BLaER1 (cell line): ENCODE measurements around the gene GBE1.
A peak's percentile ranks its signal among the peaks of the same experiment; 100 is the strongest.

Experiments used
- H3K27ac ChIP-seq: shearing (Covaris generic); formaldehyde crosslinking; 2 replicates; pipeline ENCODE4 v1.8.1; 2022
- H3K27me3 ChIP-seq: shearing (Covaris generic); formaldehyde crosslinking; 2 replicates; pipeline ENCODE4 v1.8.1; 2022
- H3K36me3 ChIP-seq: shearing (Covaris generic); formaldehyde crosslinking; 2 replicates; pipeline ENCODE4 v1.8.1; 2022
- H3K4me1 ChIP-seq: shearing (Covaris generic); formaldehyde crosslinking; 2 replicates; pipeline ENCODE4 v1.8.1; 2022
- H3K4me2 ChIP-seq: shearing (Covaris generic); formaldehyde crosslinking; 2 replicates; pipeline ENCODE4 v1.8.1; 2022
- H3K4me3 ChIP-seq: shearing (Covaris generic); formaldehyde crosslinking; 2 replicates; pipeline ENCODE4 v1.8.1; 2022
- H3K9ac ChIP-seq: shearing (Covaris generic); formaldehyde crosslinking; 2 replicates; pipeline ENCODE4 v1.8.1; 2022
- H3K9me3 ChIP-seq: shearing (Covaris generic); formaldehyde crosslinking; 2 replicates; pipeline ENCODE4 v1.8.1; 2022
- H4K20me1 ChIP-seq: shearing (Covaris generic); formaldehyde crosslinking; 2 replicates; pipeline ENCODE4 v1.8.1; 2022
- Cebpa-rat ChIP-seq: shearing (Covaris generic); IDR thresholded peaks from 2 replicates; pipeline ENCODE4 v1.8.1; 2022

Gene GBE1

DNA sequence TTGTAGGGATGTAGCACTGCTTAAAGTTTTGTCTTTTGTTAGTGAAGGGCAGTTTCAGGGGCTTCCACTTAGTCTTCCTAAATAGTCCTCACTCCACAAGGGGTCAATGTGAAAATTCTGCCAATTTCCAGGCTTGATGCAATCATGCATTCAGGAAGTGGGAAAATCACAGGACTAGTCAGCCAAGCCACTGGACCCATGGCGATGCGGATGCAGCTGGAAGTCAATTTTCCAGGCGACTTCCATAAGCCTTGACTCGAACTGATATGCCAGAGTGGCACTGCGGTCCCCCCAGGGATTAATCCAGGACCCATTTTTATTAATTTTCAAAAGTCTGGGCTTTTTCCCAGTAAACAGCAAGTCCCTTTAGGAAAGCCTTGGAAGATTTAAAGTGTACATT lies 26.1 kb downstream of the GBE1 start:
- Histone ChIP-seq H3K27ac (no peak overlapping the region), H4K20me1 (peaks cover 43% of the 10 kb centered on the region), H3K36me3 (peaks cover 36% of the 10 kb centered on the region), H3K9me3 (peaks cover 10% of the 10 kb centered on the region; the same call in 1 of the 2 replicates), H3K4me1 (no peaks in the 10 kb centered on the region), H3K4me2 (no peak overlapping the region), H3K4me3 (no peak overlapping the region), H3K27me3 (no peaks in the 10 kb centered on the region), H3K9ac (no peak overlapping the region)
- TF ChIP-seq Cebpa-rat, result no peak

DNA sequence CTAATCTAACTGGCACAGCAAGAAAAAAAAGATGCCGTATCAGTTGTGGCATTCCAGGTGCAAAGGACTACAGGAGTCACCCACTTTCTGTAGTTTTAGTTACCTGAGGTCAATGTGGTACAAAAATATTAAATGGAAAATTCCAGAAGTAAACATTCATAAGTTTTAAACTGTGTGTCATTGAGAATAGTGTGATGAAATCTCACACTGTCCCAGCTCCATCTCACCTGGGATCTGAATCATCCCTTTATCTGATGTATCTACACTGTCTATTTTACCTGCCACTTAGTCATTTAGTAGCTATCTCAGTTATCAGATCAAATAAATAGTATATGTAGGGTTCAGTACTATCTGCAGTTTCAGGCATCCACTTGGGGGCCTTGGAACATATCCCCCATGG lies 26.7 kb downstream of the GBE1 start:
- Histone ChIP-seq H3K9me3 (peaks cover 10% of the 10 kb centered on the region; the same call in 1 of the 2 replicates), H3K36me3 (peaks cover 39% of the 10 kb centered on the region), H4K20me1 (peaks cover 37% of the 10 kb centered on the region), H3K4me2 (no peak overlapping the region), H3K27ac (no peak overlapping the region), H3K4me3 (no peak overlapping the region), H3K27me3 (no peaks in the 10 kb centered on the region), H3K9ac (no peak overlapping the region), H3K4me1 (no peaks in the 10 kb centered on the region)
- TF ChIP-seq Cebpa-rat, result no peak

DNA sequence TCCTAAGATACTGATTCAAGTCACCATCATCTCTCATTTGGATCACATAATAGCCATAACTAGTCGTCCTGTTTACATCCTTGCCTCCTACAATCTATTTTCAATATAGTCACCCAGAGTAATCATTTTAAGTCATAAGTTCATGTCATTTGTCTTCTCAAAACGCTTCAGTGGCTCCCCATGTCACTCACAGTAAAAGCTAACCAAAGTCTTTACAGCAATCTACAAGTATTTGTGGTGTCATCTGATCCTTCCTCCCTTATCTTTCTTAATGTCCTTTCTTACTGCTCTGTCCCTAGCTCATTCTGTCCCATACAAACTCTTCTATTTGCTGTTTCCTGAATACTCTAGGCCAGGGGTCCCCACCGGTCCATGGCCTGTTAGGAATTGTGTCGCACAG lies 28.8 kb downstream of the GBE1 start:
- H3K36me3 ChIP-seq, result peaks cover 35% of the 10 kb centered on the region; the same call in 1 of the 2 replicates
- no peaks in the 10 kb centered on the region; the same call in 1 of the 2 replicates for H3K4me1 ChIP-seq
- peaks cover 35% of the 10 kb centered on the region for H4K20me1 ChIP-seq
- no peak overlapping the region for H3K4me3 ChIP-seq
- no peaks in the 10 kb centered on the region for H3K9me3 ChIP-seq
- H3K9ac ChIP-seq, result no peak overlapping the region
- H3K27ac ChIP-seq, result no peak overlapping the region
- no peak for TF ChIP-seq Cebpa-rat
- H3K4me2 ChIP-seq, result no peak overlapping the region
- H3K27me3 ChIP-seq, result no peaks in the 10 kb centered on the region

DNA sequence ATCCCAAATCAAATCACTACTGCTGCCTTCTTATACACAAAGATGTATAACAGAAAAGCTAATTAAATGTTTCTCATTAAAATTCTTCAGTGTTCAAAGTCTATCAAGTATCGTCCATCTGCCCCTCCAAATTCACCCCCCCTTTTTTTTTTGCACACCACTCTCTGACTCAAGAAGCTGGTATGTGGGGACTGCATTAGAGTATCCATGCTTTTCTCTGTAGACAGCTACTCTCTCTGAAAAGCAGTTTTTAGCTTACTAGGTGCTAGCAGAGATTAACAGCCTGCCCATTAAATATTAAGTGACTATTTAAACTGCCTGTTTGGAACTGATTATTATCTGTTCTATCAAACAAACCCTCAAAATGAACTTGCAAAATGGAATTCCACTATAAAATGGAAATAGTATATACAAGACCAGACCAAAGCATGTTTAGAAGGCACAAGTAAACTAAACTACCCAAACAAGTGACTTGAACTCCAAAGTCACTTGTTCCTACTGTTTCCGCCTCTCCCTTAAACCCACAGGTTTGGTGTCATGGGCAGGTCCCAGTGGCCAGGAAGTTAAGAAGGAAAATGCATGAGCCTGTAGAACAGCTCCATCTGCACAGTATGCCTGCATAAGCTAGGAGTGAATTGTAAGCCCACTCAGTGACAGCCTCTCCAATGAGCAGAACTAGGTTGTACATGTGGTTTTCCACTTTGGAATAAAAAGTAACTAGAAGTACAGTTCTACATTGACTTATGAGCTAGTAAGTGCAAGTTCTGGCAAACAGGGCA lies 32.5 kb downstream of the GBE1 start:
- Histone ChIP-seq H3K36me3 (peaks cover 22% of the 10 kb centered on the region; the same call in 1 of the 2 replicates), H3K4me3 (no peak overlapping the region), H3K27me3 (no peaks in the 10 kb centered on the region), H3K4me2 (no peak overlapping the region), H4K20me1 (peaks cover 16% of the 10 kb centered on the region), H3K27ac (no peak overlapping the region), H3K9me3 (no peaks in the 10 kb centered on the region), H3K9ac (no peak overlapping the region), H3K4me1 (peaks cover 24% of the 10 kb centered on the region)
- no peak for TF ChIP-seq Cebpa-rat

DNA sequence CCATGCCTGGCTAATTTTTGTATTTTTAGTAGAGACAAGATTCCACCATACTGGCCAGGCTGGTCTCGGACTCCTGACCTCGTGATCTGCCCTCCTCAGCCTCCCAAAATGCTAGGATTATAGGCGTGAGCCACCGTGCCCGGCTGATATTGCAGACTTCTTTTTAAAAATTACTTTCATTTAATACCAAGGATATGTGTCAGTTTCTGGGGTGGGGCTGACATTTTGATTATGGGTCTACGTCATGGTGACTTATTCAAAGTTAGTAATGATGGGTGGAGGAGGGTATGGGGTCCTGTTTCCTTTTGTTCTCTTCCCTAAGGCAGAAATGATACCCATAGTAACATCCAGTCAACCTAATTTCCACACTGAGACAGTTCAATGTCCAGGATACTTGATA lies 34.7 kb downstream of the GBE1 start:
- TF ChIP-seq Cebpa-rat, result no peak
- peaks cover 30% of the 10 kb centered on the region for H3K4me1 ChIP-seq
- H4K20me1 ChIP-seq, result peaks cover 11% of the 10 kb centered on the region
- H3K9me3 ChIP-seq, result no peaks in the 10 kb centered on the region
- peak overlapping the region; percentile 44 for H3K4me2 ChIP-seq
- H3K36me3 ChIP-seq, result peaks cover 17% of the 10 kb centered on the region; the same call in 1 of the 2 replicates
- no peaks in the 10 kb centered on the region for H3K27me3 ChIP-seq
- H3K27ac ChIP-seq, result no peak overlapping the region
- H3K4me3 ChIP-seq, result no peak overlapping the region
- H3K9ac ChIP-seq, result no peak overlapping the region

DNA sequence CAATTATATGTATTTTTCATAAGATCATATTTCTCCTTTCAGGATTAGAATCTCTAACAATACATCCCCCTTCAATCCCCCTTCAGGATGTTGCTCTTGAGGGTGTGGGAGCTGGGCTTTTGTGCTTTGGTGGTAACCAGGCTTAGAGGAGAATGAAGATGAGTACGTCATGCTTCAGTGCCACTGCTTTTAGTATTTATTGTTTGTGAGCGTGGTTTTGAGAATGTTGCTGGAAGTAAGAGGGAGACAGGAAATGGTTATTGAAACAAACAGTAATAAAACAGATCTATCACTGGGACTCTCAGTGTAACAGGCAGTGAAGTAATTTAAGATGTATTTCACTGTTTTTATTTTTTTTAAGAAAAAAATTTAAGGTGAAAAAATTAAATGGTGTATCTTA lies 35.3 kb downstream of the GBE1 start:
- no peaks in the 10 kb centered on the region for H3K27me3 ChIP-seq
- peaks cover 30% of the 10 kb centered on the region for H3K4me1 ChIP-seq
- H3K4me3 ChIP-seq, result no peak overlapping the region
- peaks cover 11% of the 10 kb centered on the region for H4K20me1 ChIP-seq
- no peak for TF ChIP-seq Cebpa-rat
- H3K9ac ChIP-seq, result no peak overlapping the region
- peaks cover 20% of the 10 kb centered on the region; the same call in 1 of the 2 replicates for H3K36me3 ChIP-seq
- no peaks in the 10 kb centered on the region for H3K9me3 ChIP-seq
- peak overlapping the region; percentile 35 for H3K4me2 ChIP-seq
- no peak overlapping the region for H3K27ac ChIP-seq

DNA sequence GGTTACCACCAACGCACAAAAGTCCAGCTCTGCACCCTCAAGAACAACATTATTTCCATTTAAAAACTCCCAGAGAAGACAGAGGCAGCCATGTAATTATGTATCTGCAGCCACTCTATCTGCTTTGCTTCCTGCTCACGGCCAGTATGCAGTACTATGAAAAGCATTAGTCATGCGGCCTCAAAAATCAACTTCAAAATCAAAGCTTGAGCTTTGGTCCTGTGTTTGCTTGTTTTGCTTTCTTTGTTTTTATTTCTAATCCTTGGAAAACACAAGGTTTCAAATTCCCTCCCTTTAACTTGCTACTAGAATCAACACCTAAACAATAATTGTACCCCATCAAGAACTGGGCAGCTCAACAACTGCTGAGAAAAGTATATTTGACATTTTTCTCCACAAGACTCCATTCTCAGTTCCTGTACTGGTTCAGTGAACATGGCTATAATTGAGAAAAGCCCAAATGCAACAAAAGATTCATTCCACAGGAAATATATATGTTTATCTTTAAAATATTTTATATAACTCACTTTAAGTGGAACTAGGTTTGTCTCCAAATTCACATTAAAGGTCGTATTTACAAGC lies 37.6 kb downstream of the GBE1 start:
- no peak overlapping the region for H3K4me3 ChIP-seq
- peaks cover 11% of the 10 kb centered on the region for H4K20me1 ChIP-seq
- peaks cover 30% of the 10 kb centered on the region for H3K4me1 ChIP-seq
- TF ChIP-seq Cebpa-rat, result no peak
- no peaks in the 10 kb centered on the region for H3K27me3 ChIP-seq
- H3K36me3 ChIP-seq, result peaks cover 7% of the 10 kb centered on the region; the same call in 1 of the 2 replicates
- peak overlapping the region; percentile 7 for H3K27ac ChIP-seq
- H3K9me3 ChIP-seq, result no peaks in the 10 kb centered on the region
- no peak overlapping the region for H3K9ac ChIP-seq
- H3K4me2 ChIP-seq, result peak overlapping the region; percentile 23; the same call in 1 of the 2 replicates

DNA sequence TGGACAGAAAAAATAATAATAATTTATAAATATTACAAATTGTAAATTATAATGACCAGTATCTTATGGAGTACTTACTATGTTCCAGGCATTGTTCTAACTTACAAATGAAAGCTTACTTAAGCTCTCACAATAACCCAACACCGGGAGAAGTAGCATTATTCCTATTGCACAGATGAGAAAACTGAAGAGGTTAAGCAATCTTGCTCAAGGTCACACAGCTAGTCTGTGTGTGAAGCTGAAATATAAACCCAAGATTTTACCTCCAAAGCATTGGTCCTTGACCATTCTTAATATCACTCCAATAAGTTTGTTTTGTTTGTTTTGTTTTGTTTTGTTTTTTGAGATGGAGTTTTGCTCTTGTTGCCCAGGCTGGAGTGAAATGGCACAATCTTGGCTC lies 43.1 kb downstream of the GBE1 start:
- Histone ChIP-seq H3K4me1 (no peaks in the 10 kb centered on the region; the same call in 1 of the 2 replicates), H3K36me3 (peaks cover 17% of the 10 kb centered on the region), H4K20me1 (peaks cover 16% of the 10 kb centered on the region; the same call in 1 of the 2 replicates), H3K9me3 (no peaks in the 10 kb centered on the region), H3K4me2 (no peak overlapping the region), H3K27ac (no peak overlapping the region), H3K27me3 (no peaks in the 10 kb centered on the region), H3K9ac (no peak overlapping the region), H3K4me3 (no peak overlapping the region)
- TF ChIP-seq Cebpa-rat, result no peak

DNA sequence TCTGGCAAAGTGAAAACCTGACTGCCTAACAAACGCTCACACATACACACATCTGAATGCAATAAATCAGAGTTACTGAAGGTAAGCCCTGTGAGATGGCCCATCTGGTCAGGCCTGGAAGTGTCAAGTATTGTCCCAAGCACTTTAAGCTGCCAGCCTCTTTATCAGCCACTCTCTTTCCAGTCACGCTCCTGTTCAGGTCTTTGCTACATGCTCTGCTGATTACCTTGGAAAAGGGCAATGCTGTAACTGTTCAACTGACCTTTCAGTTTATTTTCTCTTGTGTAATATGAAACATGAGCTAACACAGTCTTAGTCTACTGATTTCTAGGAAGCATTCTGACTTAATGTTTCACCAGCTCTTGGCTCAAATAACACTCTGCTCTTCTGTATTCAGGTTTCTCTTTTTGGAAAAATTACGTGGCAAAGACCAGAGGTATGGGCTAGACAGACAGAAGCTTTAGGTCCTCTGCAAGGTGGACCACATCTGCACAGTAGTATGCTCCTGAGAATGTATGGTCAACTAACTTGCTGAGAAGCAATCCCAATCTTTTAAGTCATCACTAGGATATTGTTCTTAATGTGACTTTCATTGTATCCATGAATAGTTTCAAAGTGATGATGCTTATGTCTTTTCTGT lies 44.5 kb downstream of the GBE1 start:
- Histone ChIP-seq H3K4me3 (no peak overlapping the region), H3K36me3 (peaks cover 23% of the 10 kb centered on the region), H3K9me3 (no peaks in the 10 kb centered on the region), H3K27ac (no peak overlapping the region), H3K4me1 (no peaks in the 10 kb centered on the region), H3K27me3 (no peaks in the 10 kb centered on the region), H4K20me1 (peaks cover 21% of the 10 kb centered on the region; the same call in 1 of the 2 replicates), H3K4me2 (no peak overlapping the region), H3K9ac (no peak overlapping the region)
- TF ChIP-seq Cebpa-rat, result no peak

DNA sequence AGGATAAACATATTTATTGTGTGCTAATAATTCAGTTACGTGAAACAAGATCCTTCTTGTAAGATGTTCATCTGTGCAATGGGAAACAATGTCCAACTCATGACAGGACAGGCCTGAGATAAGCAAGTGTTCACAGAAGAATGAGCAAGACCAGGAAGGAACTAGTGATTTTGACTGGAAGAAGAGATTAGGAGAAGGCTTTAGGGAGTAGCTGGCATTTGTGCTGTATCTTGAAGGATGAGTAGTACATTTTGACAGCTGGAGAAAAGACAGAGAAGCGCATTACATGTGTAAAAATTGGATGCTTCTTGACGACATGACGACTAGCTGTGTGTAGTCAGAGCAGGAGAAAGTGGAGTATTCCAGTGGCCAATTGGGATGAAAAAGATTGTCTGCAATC lies 48.4 kb downstream of the GBE1 start:
- H3K4me2 ChIP-seq, result no peak overlapping the region
- H4K20me1 ChIP-seq, result peaks cover 21% of the 10 kb centered on the region; the same call in 1 of the 2 replicates
- no peak overlapping the region for H3K27ac ChIP-seq
- peaks cover 16% of the 10 kb centered on the region for H3K36me3 ChIP-seq
- no peaks in the 10 kb centered on the region for H3K27me3 ChIP-seq
- H3K9me3 ChIP-seq, result no peaks in the 10 kb centered on the region
- no peak for TF ChIP-seq Cebpa-rat
- H3K4me1 ChIP-seq, result no peaks in the 10 kb centered on the region
- H3K9ac ChIP-seq, result no peak overlapping the region
- H3K4me3 ChIP-seq, result no peak overlapping the region
